Measurements from ENCODE around the gene PPFIBP1.
A peak's percentile ranks its signal among the peaks of the same experiment; 100 is the strongest.

Gene PPFIBP1

GRCh38 chr12:27516625-27517024 is 7.4 kb upstream of the PPFIBP1 start:
- Histone ChIP-seq H3K18ac (ENCODE audit: low read length) (no peak overlapping the region), H3K9ac (ENCODE audit: low read length) (no peak overlapping the region), H4K8ac (ENCODE audit: low read depth, low read length) (peak overlapping the region; percentile 67), H3K4me1 (ENCODE audit: control insufficient read depth in 1 of 2, insufficient read depth in 2 of 2, low read length in 2 of 2) (peaks cover 13 to 31% of the 10 kb centered on the region in 2 experiments), H2BK12ac (ENCODE audit: low read length) (peak overlapping the region; percentile 91), H3K4me3 (ENCODE audit: low read depth, low read length) (no peak overlapping the region), H3K36me3 (ENCODE audit: control insufficient read depth in 1 of 2, insufficient read depth in 2 of 2, low read length in 2 of 2) (no peaks in the 10 kb centered on the region), H3K27me3 (ENCODE audit: insufficient read depth, low read length) (no peaks in the 10 kb centered on the region), H2BK5ac (ENCODE audit: low read depth, low read length, poor library complexity) (peak overlapping the region; percentile 91), H3K79me2 (ENCODE audit: control insufficient read depth, insufficient read depth, low read length, poor library complexity) (no peaks in the 10 kb centered on the region), H3K4ac (ENCODE audit: low read depth, low read length) (peak overlapping the region; percentile 82), H3K9me3 (ENCODE audit: insufficient read depth, low read depth, low read length) (no peaks in the 10 kb centered on the region), H4K12ac (ENCODE audit: low read depth, low read length) (no peak overlapping the region), H2BK120ac (ENCODE audit: insufficient read depth, low read length, poor library complexity) (peak overlapping the region; percentile 81), H3K23ac (ENCODE audit: low read length) (no peak overlapping the region), H2AK5ac (ENCODE audit: low read length) (no peak overlapping the region), H3K4me2 (ENCODE audit: low read length) (no peak overlapping the region), H3K14ac (ENCODE audit: low read length) (peak overlapping the region; percentile 14), H3K27ac (ENCODE audit: low read depth, low read length) (peak overlapping the region; percentile 98), H3K79me1 (ENCODE audit: low read length) (peaks cover 30% of the 10 kb centered on the region), H2AFZ (ENCODE audit: insufficient read depth, low read length, poor library complexity) (no peak overlapping the region), H4K91ac (ENCODE audit: low read depth, low read length) (peak overlapping the region; percentile 79)
- no CpG with 5 or more reads among the region's 4 CpGs for WGBS (ENCODE audit: extremely low coverage, insufficient coverage, insufficient read length)
- no peak for DNase-seq

- H3K27me3 ChIP-seq (ENCODE audit: insufficient read depth, low read length) = no peaks in the 10 kb centered on the region
- no CpG with 5 or more reads among the region's 3 CpGs for WGBS (ENCODE audit: extremely low coverage, insufficient coverage, insufficient read length)
- no peak overlapping the region for H3K4me3 ChIP-seq (ENCODE audit: low read depth, low read length)
- no peaks in the 10 kb centered on the region for H3K79me2 ChIP-seq (ENCODE audit: control insufficient read depth, insufficient read depth, low read length, poor library complexity)
- no peak overlapping the region for H2AFZ ChIP-seq (ENCODE audit: insufficient read depth, low read length, poor library complexity)
- H4K91ac ChIP-seq (ENCODE audit: low read depth, low read length) = peak overlapping the region; percentile 83
- peak overlapping the region; percentile 79 for H3K27ac ChIP-seq (ENCODE audit: low read depth, low read length)
- H3K9ac ChIP-seq (ENCODE audit: low read length) = no peak overlapping the region
- no peak overlapping the region for H3K18ac ChIP-seq (ENCODE audit: low read length)
- no peaks in the 10 kb centered on the region for H3K36me3 ChIP-seq (ENCODE audit: control insufficient read depth in 1 of 2, insufficient read depth in 2 of 2, low read length in 2 of 2)
- H4K12ac ChIP-seq (ENCODE audit: low read depth, low read length) = no peak overlapping the region
- H3K4me1 ChIP-seq (ENCODE audit: control insufficient read depth in 1 of 2, insufficient read depth in 2 of 2, low read length in 2 of 2) = peaks cover 15 to 35% of the 10 kb centered on the region in 2 experiments
- H3K4ac ChIP-seq (ENCODE audit: low read depth, low read length) = no peak overlapping the region
- no peak overlapping the region for H2BK12ac ChIP-seq (ENCODE audit: low read length)
- no peak for DNase-seq
- no peak overlapping the region for H4K8ac ChIP-seq (ENCODE audit: low read depth, low read length)
- no peaks in the 10 kb centered on the region for H3K9me3 ChIP-seq (ENCODE audit: insufficient read depth, low read depth, low read length)
- no peak overlapping the region for H3K4me2 ChIP-seq (ENCODE audit: low read length)
- H2BK120ac ChIP-seq (ENCODE audit: insufficient read depth, low read length, poor library complexity) = no peak overlapping the region
- peaks cover 34% of the 10 kb centered on the region for H3K79me1 ChIP-seq (ENCODE audit: low read length)
- no peak overlapping the region for H2AK5ac ChIP-seq (ENCODE audit: low read length)
- H2BK5ac ChIP-seq (ENCODE audit: low read depth, low read length, poor library complexity) = no peak overlapping the region
- no peak overlapping the region for H3K23ac ChIP-seq (ENCODE audit: low read length)
- H3K14ac ChIP-seq (ENCODE audit: low read length) = no peak overlapping the region
Measured at GRCh38 chr12:27517546-27517945, 6.5 kb upstream of the PPFIBP1 start.

DNA sequence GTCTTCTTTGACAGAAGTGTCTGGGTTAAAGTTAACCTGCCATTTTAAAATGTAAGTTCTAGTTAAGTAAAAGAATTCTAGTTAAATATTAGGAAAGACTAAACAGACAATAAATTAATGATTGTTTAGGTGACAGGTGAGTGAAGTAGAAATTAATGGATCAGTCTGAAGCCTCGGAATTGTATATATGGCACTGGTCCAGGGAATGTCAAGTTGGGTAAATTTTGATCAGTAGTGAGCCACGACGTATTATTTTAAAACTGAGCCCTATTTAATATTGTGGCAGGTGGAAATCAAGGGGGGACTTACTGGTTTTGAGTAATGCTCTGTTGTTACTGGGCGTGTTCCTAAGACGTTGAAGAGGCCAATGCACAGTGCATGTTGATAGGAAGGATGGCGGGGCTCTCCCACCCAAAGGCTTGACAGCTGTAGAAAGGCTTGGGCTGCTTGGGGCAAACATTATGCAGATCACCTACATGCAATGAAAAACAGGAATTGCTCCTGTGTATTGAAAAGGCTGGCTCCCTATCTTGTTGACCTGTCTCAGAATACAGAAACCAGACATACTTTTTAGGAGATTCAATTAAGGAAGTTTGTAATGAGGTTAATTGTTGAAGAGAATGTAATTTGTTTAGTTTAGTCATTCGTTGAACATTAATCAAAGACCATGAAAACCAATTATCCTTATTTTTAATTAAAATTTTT is 5.9 kb upstream of the PPFIBP1 start:
- no peak overlapping the region for H2AFZ ChIP-seq (ENCODE audit: insufficient read depth, low read length, poor library complexity)
- no peak overlapping the region for H4K12ac ChIP-seq (ENCODE audit: low read depth, low read length)
- H3K14ac ChIP-seq (ENCODE audit: low read length) = no peak overlapping the region
- H4K91ac ChIP-seq (ENCODE audit: low read depth, low read length) = no peak overlapping the region
- H3K9ac ChIP-seq (ENCODE audit: low read length) = no peak overlapping the region
- no peak overlapping the region for H2BK12ac ChIP-seq (ENCODE audit: low read length)
- H2BK5ac ChIP-seq (ENCODE audit: low read depth, low read length, poor library complexity) = no peak overlapping the region
- DNase-seq = no peak
- H2BK120ac ChIP-seq (ENCODE audit: insufficient read depth, low read length, poor library complexity) = no peak overlapping the region
- peaks cover 1% of the 10 kb centered on the region for H3K79me2 ChIP-seq (ENCODE audit: control insufficient read depth, insufficient read depth, low read length, poor library complexity)
- no peak overlapping the region for H3K18ac ChIP-seq (ENCODE audit: low read length)
- no peak overlapping the region for H3K4me3 ChIP-seq (ENCODE audit: low read depth, low read length)
- H3K4me1 ChIP-seq (ENCODE audit: control insufficient read depth in 1 of 2, insufficient read depth in 2 of 2, low read length in 2 of 2) = peaks cover 19 to 38% of the 10 kb centered on the region in 2 experiments
- peak overlapping the region; percentile 68 for H3K27ac ChIP-seq (ENCODE audit: low read depth, low read length)
- no peaks in the 10 kb centered on the region for H3K9me3 ChIP-seq (ENCODE audit: insufficient read depth, low read depth, low read length)
- no peak overlapping the region for H3K4me2 ChIP-seq (ENCODE audit: low read length)
- H3K79me1 ChIP-seq (ENCODE audit: low read length) = peaks cover 32% of the 10 kb centered on the region
- H3K36me3 ChIP-seq (ENCODE audit: control insufficient read depth in 1 of 2, insufficient read depth in 2 of 2, low read length in 2 of 2) = no peaks in the 10 kb centered on the region
- no peak overlapping the region for H3K23ac ChIP-seq (ENCODE audit: low read length)
- H2AK5ac ChIP-seq (ENCODE audit: low read length) = no peak overlapping the region
- no peak overlapping the region for H4K8ac ChIP-seq (ENCODE audit: low read depth, low read length)
- H3K27me3 ChIP-seq (ENCODE audit: insufficient read depth, low read length) = no peaks in the 10 kb centered on the region
- H3K4ac ChIP-seq (ENCODE audit: low read depth, low read length) = no peak overlapping the region
- WGBS (ENCODE audit: extremely low coverage, insufficient coverage, insufficient read length) = no CpG with 5 or more reads among the region's 7 CpGs

GRCh38 chr12:27521066-27521465 is 2.9 kb upstream of the PPFIBP1 start:
- Histone ChIP-seq H2AFZ (ENCODE audit: insufficient read depth, low read length, poor library complexity) (no peak overlapping the region), H2BK12ac (ENCODE audit: low read length) (peak overlapping the region; percentile 89), H3K23ac (ENCODE audit: low read length) (no peak overlapping the region), H3K79me2 (ENCODE audit: control insufficient read depth, insufficient read depth, low read length, poor library complexity) (peaks cover 8% of the 10 kb centered on the region), H3K27me3 (ENCODE audit: insufficient read depth, low read length) (no peaks in the 10 kb centered on the region), H3K27ac (ENCODE audit: low read depth, low read length) (peak overlapping the region; percentile 69), H4K91ac (ENCODE audit: low read depth, low read length) (peak overlapping the region; percentile 70), H3K18ac (ENCODE audit: low read length) (peak overlapping the region; percentile 41), H2BK5ac (ENCODE audit: low read depth, low read length, poor library complexity) (peak overlapping the region; percentile 26), H3K9ac (ENCODE audit: low read length) (no peak overlapping the region), H4K12ac (ENCODE audit: low read depth, low read length) (no peak overlapping the region), H3K4me1 (ENCODE audit: control insufficient read depth in 1 of 2, insufficient read depth in 2 of 2, low read length in 2 of 2) (peaks cover 13 to 33% of the 10 kb centered on the region in 2 experiments), H3K36me3 (ENCODE audit: control insufficient read depth in 1 of 2, insufficient read depth in 2 of 2, low read length in 2 of 2) (no peaks in the 10 kb centered on the region), H3K4ac (ENCODE audit: low read depth, low read length) (no peak overlapping the region), H4K8ac (ENCODE audit: low read depth, low read length) (no peak overlapping the region), H2AK5ac (ENCODE audit: low read length) (peak overlapping the region; percentile 95), H3K4me3 (ENCODE audit: low read depth, low read length) (no peak overlapping the region), H2BK120ac (ENCODE audit: insufficient read depth, low read length, poor library complexity) (peak overlapping the region; percentile 50), H3K9me3 (ENCODE audit: insufficient read depth, low read depth, low read length) (no peaks in the 10 kb centered on the region), H3K79me1 (ENCODE audit: low read length) (peaks cover 32% of the 10 kb centered on the region), H3K4me2 (ENCODE audit: low read length) (peak overlapping the region; percentile 6), H3K14ac (ENCODE audit: low read length) (peak overlapping the region; percentile 24)
- DNase-seq = peak; percentile 26 to 45
- no CpG with 5 or more reads among the region's 4 CpGs for WGBS (ENCODE audit: extremely low coverage, insufficient coverage, insufficient read length)

Data from trophoblast cell (in vitro differentiated cells and primary cell).